ENCODE measurements around the gene NHS. TPM values are rescaled to one million over a fixed set of nuclear protein-coding genes. Genes with fewer than 3 reads are reported as not detected.
A peak's percentile ranks its signal among the peaks of the same experiment; 100 is the strongest.

The NHS gene
- total RNA-seq, 6 experiments from 2014 or later = 0.06 to 0.27 (median 0.12) TPM

DNA sequence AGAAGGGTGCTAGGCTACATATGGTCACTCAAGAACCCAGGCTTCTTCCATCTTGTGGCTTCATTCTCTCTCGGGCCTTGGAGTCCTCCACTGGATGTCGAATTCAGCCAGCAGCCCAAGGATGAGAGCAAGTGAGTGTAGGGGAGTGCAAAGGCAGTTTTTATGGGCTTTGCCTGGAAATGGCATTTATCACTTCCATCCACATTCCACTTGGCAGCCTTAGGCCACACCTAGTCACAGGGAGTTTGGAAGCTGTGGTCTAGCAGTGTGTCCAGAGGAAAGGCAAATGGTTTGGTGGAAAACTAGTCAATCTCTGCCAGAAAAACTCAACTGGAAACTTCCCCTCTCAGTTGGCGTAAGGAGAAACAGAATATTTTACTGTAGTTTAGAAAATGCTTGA lies 59.0 kb downstream of the NHS start:
- no peaks in the 10 kb centered on the region for H3K4me1 ChIP-seq
- H3K27ac ChIP-seq = no peak overlapping the region
- no peak for DNase-seq
- H3K9me3 ChIP-seq = no peaks in the 10 kb centered on the region
- intact Hi-C loops (cut with DNase I) = no loop called here
- no peaks in the 10 kb centered on the region for H3K36me3 ChIP-seq
- no peak for ATAC-seq
- no peak for TF ChIP-seq POLR2A (IDR thresholded peaks at IDR 0.05)
- no peak for TF ChIP-seq CTCF (IDR thresholded peaks at IDR 0.05)
- no peaks in the 10 kb centered on the region for H3K27me3 ChIP-seq
- WGBS (ENCODE audit: insufficient coverage, low coverage, low lambda C conversion rate, missing lambda C conversion rate) = 52% methylated on average over 3 of the region's 3 CpGs
- H3K4me3 ChIP-seq = no peak overlapping the region

DNA sequence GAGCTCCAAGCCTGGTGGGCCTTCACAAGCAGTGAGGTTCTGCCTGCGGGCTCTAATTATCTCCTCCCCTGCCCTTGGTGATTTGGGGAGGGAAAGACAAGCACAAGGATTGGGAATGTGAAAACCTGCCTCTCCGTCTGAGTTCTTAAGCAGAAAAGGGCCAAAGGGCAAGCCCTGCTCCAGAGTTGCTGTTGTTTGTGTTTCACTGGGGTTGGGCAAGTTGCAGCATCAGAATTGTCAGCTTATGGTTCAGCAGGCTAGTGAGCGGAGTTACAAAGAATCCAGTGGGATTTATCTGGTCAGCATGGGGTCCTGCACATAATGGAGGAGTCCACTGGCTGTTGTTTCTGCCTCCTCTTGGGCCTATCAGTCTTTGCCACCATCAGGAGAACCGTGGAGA lies 60.5 kb downstream of the NHS start:
- intact Hi-C loops (cut with DNase I) = no loop called here
- H3K4me3 ChIP-seq = no peak overlapping the region
- H3K9me3 ChIP-seq = no peaks in the 10 kb centered on the region
- WGBS (ENCODE audit: insufficient coverage, low coverage, low lambda C conversion rate, missing lambda C conversion rate) = 55% methylated on average over 3 of the region's 4 CpGs
- no peaks in the 10 kb centered on the region for H3K27me3 ChIP-seq
- H3K27ac ChIP-seq = no peak overlapping the region
- no peak for TF ChIP-seq CTCF (IDR thresholded peaks at IDR 0.05)
- ATAC-seq (peak in 1 of 4 donors; percentile 19), DNase-seq (no peak)
- no peaks in the 10 kb centered on the region for H3K4me1 ChIP-seq
- H3K36me3 ChIP-seq = no peaks in the 10 kb centered on the region

DNA sequence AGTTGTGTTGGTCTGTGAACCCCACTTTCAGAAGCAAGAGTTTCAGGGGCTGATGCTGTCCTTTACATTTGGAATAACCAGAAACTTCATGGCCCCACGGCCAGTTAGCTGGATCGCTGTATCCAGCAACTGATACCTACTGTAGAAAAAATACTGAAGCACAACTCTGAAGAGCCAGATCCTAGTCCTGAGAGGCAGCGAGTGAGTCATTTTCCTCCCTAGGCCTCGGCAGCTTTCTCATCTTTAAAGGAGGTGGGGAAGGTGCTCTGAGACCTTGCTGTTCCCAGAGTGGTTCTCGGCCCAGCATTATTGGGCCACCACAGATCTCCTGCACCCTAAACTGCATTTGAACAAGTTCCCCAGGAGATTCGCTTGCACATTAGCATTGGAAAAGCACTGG lies 63.2 kb downstream of the NHS start:
- intact Hi-C loops (cut with DNase I) = no loop called here
- no peaks in the 10 kb centered on the region for H3K9me3 ChIP-seq
- no peaks in the 10 kb centered on the region for H3K4me1 ChIP-seq
- H3K36me3 ChIP-seq = no peaks in the 10 kb centered on the region
- H3K27ac ChIP-seq = no peak overlapping the region
- no peaks in the 10 kb centered on the region for H3K27me3 ChIP-seq
- no peak overlapping the region for H3K4me3 ChIP-seq
- DNase-seq (no peak), ATAC-seq (no peak)
- 62% methylated on average over 6 of the region's 6 CpGs for whole genome bisulfite sequencing (ENCODE audit: insufficient coverage, low coverage, low lambda C conversion rate, missing lambda C conversion rate)
- no peak for TF ChIP-seq CTCF (IDR thresholded peaks at IDR 0.05)
- TF ChIP-seq POLR2A (IDR thresholded peaks at IDR 0.05) = no peak

- DNase-seq (no peak), ATAC-seq (no peak)
- Histone ChIP-seq H3K27me3 (no peaks in the 10 kb centered on the region), H3K4me1 (no peaks in the 10 kb centered on the region), H3K36me3 (no peaks in the 10 kb centered on the region), H3K27ac (no peak overlapping the region), H3K9me3 (no peaks in the 10 kb centered on the region), H3K4me3 (no peak overlapping the region)
- TF ChIP-seq POLR2A (IDR thresholded peaks at IDR 0.05) = no peak
- TF ChIP-seq CTCF (IDR thresholded peaks at IDR 0.05) = no peak
- intact Hi-C loops (cut with DNase I) = no loop called here
Observed at GRCh38 chrX:17440258-17440657, 65.3 kb downstream of the NHS start.

GRCh38 chrX:17440836-17441235 lies 65.8 kb downstream of the NHS start:
- intact Hi-C loops (cut with DNase I) = no loop called here
- H3K27ac ChIP-seq = no peak overlapping the region
- H3K4me3 ChIP-seq = no peak overlapping the region
- H3K27me3 ChIP-seq = no peaks in the 10 kb centered on the region
- TF ChIP-seq POLR2A (IDR thresholded peaks at IDR 0.05) (no peak), CTCF (IDR thresholded peaks at IDR 0.05) (no peak)
- 28% methylated on average over 3 of the region's 3 CpGs for WGBS (ENCODE audit: insufficient coverage, low coverage, low lambda C conversion rate, missing lambda C conversion rate)
- H3K9me3 ChIP-seq = no peaks in the 10 kb centered on the region
- ATAC-seq (no peak), DNase-seq (no peak)
- no peaks in the 10 kb centered on the region for H3K36me3 ChIP-seq
- no peaks in the 10 kb centered on the region for H3K4me1 ChIP-seq
